Activated CD8-positive, alpha-beta memory T cell treated with anti-CD3 and anti-CD28 coated beads, Interleukin-2, amount 50 U/mL, for 1 hour (primary cell): ENCODE measurements around the gene ANKRD52.
"Not testable (repeated sequence)": the region's sequence is repeated elsewhere in the genome, so short reads cannot be mapped to it uniquely, and the experiment has no call there.

Experiments used
- DNase-seq: peaks from one replicate; pipeline ENCODE4 v3.0.0-alpha.2; 2020; ENCODE audit errors: extremely low read depth

Gene ANKRD52

DNA sequence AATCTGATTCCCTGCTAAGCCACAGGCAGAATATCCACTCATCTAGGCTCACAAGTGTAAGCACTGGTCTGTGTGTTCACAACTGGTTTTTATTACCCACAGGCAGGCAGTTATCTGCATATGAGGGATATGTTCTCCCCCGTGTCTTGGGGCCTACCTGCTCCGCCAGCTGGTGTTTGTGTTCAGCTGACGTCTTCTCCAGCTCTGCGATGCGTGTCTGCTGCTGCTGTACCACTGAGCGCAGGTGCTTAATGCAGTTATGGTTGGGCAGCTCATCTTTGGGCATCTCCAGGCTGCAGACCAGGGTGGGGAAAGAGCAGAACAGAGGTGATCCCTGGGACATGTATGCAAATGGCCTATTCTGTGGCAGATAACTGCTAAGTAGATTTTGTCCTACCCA, 50.2 kb downstream of the ANKRD52 start:
- no peak for DNase-seq

DNA sequence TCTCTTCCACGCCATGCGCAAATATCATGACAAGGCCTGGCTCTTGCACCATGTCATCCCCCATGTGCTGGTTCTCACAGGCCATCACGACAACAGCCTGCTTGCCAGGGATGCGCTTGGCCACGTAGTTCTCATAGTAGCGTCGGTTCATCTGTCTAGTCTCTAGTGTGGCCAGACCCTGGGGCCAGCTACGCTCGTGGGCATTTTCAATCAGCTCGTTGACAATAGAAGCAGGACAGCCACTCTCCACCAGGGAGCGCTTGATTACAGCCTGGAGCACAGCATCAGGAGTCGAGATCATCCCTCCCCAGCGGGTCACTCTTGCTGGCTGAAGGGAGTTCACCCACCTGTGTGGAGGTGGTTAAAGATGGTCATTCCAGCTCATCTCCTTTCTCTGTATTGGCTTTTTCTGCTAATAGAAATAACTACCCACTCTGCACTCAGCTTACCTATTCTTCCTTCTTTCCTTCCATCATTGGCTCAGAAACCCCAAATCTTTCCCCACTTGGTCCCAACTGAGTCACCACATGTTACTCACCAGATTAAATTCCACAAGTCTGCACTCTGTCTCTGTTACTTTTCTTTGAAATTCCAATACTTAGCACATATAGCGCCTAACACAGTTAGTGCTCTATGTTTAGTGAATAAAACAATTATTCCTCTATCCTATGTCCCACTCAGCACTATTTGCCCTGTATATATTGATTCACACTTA, 51.6 kb downstream of the ANKRD52 start:
- no peak for DNase-seq

DNA sequence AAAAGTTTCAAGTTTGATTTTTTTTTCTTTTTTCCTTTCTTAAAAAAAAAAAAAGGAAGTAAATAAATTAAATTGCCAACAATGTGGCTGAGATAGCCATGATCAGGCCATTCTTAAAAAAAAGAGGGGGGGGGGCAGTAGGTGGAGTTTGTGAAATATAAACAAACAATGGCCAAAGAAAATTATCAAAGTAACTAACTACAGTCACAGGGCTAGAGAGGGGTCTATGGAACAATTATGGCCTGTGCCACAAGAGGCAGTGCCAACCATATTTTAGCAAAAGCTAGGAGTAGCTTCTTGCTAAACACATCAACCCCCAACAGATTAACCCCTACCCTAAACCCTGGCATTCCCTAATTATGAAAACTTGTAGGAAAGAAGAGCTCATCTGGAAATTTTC, 52.7 kb downstream of the ANKRD52 start:
- DNase-seq, result no peak

GRCh38 chr12:56204275-56204674, 53.9 kb downstream of the ANKRD52 start:
- no peak for DNase-seq

DNA sequence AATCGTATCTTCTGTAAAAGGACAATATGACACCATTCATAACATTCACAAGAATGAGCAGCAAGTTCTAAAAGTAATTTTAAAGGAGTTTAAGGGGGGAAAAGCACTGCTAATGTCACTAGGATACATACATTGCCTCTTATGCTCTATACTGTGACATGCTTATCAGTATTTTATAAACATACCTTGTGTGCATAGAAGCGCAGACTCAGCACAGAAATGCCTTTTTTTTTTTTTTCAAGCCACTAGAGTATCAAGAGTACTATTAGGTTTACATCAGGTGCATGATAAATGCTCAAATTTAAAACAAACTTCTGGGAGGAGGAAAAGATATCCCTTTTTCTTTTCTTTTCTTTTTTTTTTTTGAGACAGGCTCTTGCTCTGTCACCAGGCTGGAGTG, 55.3 kb downstream of the ANKRD52 start:
- DNase-seq, result no peak

DNA sequence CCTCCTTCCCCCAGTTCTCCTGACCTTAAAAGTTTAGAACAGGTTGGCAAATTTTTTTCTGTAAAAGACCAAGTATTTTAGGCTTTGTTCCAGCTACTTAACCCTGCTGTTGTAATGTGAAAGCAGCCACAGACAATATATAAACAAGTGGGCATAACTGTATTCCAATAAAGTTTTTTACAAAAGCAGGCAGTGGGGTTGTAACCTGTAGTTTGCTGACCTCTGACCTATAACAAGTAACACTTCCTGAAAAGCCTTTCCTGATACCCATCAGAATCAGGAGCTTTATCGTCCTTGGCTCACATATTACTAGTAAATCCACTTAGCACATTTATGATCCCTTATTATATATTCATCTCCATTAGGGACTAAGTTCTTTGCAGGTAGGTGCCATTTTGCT, 55.8 kb downstream of the ANKRD52 start:
- no peak for DNase-seq

GRCh38 chr12:56198836-56199235, 59.3 kb downstream of the ANKRD52 start:
- DNase-seq, result no peak

DNA sequence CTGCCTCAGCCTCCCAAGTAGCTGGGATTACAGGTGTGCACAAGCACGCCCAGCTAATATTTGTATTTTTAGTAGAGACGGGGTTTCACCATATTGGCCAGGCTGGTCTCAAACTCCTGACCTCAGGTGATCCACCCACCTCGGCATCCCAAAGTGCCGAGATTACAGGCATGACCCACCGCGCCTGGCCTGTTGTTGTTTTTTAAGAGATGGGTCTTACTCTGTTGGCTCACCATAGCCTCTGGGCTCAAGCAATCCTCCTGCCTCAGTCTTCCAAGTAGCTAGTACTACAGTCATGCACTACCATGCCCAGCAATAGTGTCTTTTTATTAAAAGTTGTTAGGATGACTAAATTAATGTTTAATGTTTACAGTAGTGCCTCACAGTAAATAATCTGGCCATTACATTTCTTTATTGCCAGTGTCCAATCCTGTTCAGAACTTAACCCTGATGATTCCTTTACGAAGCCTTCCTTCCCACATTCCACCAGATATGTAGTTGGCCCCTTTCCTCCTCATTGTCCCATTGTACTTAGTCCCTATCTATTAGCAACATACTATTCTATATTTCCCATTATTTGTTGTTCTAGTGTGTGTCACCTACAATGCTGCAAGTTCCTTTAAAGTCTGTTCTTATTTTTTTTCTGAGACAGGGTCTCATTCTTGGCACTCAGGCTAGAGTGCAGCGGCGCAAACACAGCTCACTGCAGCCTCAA, 60.1 kb downstream of the ANKRD52 start:
- DNase-seq, result no peak

DNA sequence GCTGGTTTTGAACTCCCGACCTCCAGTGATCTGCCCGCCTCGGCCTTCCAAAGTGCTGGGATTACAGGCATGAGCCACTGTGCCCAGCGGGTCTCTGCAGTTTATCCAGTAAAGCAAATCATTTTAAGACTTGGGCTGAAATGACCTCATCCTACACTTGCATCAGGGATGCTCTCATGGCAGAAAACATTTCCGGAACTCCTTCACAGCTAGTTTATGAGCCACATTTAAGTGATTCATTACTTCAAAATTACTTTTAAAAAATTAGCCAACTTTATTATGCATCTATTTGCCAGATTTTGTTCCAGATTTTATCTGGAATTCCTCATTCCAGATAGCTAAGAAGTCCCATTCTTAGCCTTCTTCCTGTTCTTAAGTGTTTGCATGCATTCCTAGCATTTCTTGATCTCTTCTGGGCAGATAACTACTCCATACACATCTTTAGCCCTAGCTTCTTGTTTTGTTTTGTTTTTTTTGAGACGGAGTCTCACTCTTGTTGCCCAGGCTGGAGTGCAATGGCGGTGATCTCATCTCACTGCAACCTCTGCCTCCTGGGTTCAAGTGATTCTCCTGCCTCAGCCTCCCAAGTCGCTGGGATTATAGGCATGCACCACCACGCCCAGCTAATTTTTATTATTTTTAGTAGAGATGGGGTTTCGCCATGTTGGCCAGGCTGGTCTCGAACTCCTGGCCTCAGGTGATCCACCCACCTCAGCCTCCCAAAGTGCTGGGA, 61.2 kb downstream of the ANKRD52 start:
- not testable (repeated sequence) for DNase-seq

DNA sequence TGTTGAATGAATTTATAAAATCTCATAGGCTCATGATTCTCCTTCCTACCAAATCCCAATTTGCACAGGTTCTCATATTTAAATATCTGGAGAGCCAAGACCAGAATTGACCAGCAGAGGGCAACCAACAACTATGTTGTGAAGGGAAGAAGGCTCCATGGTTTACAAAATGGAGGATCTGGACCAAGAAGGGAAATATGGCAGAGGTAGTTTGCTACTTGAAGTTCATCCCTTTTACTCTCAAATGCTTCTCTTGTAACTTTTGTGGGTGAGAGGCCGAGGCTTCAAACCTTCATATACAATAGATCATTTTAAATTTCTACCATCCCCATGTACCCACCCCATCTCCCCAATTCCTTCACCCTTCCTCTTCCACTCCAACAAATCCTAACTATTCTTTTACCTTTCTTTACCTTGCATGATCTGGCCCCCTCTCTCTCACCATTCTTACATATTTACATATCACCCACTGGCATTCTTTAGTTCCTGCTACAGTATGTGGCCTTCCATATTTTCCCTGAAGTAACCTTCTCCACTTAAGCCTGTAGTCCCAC, 65.1 kb downstream of the ANKRD52 start:
- peak; percentile 56 for DNase-seq

DNA sequence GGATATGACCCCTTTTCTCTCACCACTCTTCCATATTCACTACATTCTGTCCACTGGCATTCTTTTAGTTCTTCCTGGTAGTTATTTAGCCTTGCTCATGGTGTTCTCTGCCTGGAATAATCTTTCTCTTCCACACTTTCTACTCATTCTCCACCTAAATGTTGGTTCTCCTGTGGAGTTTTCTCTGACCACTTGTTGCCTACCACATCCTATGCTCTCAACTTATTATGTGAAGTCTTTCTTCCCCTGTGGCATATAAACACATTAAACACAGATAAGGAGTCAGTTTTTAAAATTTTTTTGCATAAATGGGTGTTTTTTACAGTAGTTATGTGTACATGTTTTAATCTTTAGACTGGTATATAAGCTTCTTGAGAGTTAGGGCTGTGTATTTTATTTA, 65.6 kb downstream of the ANKRD52 start:
- DNase-seq, result no peak

DNA sequence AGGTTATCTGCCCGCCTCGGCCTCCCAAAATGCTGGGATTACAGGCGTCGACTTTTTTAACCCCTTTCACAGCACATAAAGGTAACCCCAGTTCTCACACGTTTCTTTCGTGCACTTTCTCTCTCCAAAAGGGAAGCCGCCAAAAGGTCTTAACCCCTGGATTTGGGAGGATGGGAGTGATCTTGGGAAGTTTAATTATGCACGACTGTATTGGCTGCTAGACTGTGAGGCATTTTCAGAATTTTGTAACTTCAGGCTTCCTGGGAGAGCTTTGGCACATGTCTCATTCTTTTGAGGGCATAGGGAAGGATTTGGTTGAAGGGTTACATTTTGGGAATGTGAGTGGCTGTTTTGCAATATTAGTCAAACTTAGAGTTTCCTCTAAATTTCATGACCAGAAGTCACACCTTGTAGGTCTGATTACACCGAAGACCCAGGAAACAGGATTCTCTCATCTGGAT, 67.5 kb downstream of the ANKRD52 start:
- DNase-seq, result no peak

- peak; percentile 18 for DNase-seq
These were observed 68.1 kb downstream of the ANKRD52 start for GRCh38 chr12:56189918-56190694.

GRCh38 chr12:56189099-56189917, 68.9 kb downstream of the ANKRD52 start, which contains the start of gene SMARCC2:
SMARCC2 (minus strand) TSS chr12:56189483; CDS start chr12:56189461, 22 bp downstream.
- DNase-seq, result peak; percentile 44

DNA sequence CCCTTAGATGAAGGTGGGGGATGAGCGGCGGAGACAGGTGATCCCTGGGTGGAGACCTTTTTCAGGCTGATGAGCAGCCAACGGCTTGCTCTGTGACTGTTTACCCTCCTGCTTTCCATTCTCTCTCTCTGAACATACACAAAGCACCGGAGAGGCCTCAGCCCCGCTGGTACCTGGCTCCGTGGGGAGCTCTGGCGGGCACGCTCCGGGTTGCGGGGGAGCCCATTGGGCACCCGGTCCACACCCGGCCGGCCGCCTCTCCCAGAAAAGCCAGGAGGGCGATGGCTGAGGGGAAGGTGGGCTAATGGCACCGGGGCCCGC, 69.4 kb downstream of the ANKRD52 start:
- DNase-seq, result no peak

- DNase-seq, result no peak
These were observed 69.9 kb downstream of the ANKRD52 start for GRCh38 chr12:56188131-56188777.
